HepG2 (cell line): ENCODE measurements around the gene UGT1A3. TPM values are rescaled to one million over a fixed set of nuclear protein-coding genes. Genes with fewer than 3 reads are reported as not detected.
A peak's percentile ranks its signal among the peaks of the same experiment; 100 is the strongest.

Source experiments
- ARNT ChIP-seq: fragments of 450-650 bp; IDR thresholded peaks from 2 replicates; pipeline ENCODE4 v1.6.1; 2017
- DMAP1 ChIP-seq: IDR thresholded peaks from 2 replicates; pipeline ENCODE4 v1.6.1; 2016
- HNF4A ChIP-seq: sonication (generic); formaldehyde crosslinking; IDR thresholded peaks from 2 replicates; pipeline ENCODE4 v1.4.0; 2020; ENCODE audit warnings: missing genetic modification reagents
- MBNL3 ChIP-seq: fragments of 250-450 bp; sonication (Bioruptor Pico); conservative IDR thresholded peaks from 2 replicates; pipeline ENCODE4 v1.8.0; 2022; ENCODE audit warnings: mild to moderate bottlenecking, inconsistent platforms
- NCOA1 ChIP-seq: sonication (generic); formaldehyde crosslinking; IDR thresholded peaks from 2 replicates; pipeline ENCODE4 v1.9.0; 2021; ENCODE audit warnings: missing genetic modification reagents
- NFYB ChIP-seq: sonication (generic); formaldehyde crosslinking; IDR thresholded peaks from 2 replicates; pipeline ENCODE4 v1.4.0; 2020; ENCODE audit warnings: missing genetic modification reagents
- NKX3-1 ChIP-seq: sonication (generic); formaldehyde crosslinking; IDR thresholded peaks from 2 replicates; pipeline ENCODE4 v1.5.0; 2020; ENCODE audit warnings: missing genetic modification reagents
- POGZ ChIP-seq: sonication (generic); formaldehyde crosslinking; IDR thresholded peaks from 2 replicates; pipeline ENCODE4 v1.4.0; 2020; ENCODE audit warnings: mild to moderate bottlenecking, missing genetic modification reagents
- PTBP1 ChIP-seq: fragments of 200-400 bp; formaldehyde crosslinking; IDR thresholded peaks from 2 replicates; pipeline ENCODE4 v1.6.1; 2018; ENCODE audit warnings: low read length, low read depth; ENCODE audit not compliant: poor library complexity, severe bottlenecking
- SETDB1 ChIP-seq: sonication (generic); formaldehyde crosslinking; IDR thresholded peaks from 2 replicates; pipeline ENCODE4 v1.5.1; 2020; ENCODE audit warnings: missing genetic modification reagents, mild to moderate bottlenecking, borderline replicate concordance
- SNRNP70 ChIP-seq: fragments of 200-400 bp; formaldehyde crosslinking; IDR thresholded peaks from 2 replicates; pipeline ENCODE4 v1.6.1; 2017; ENCODE audit warnings: mild to moderate bottlenecking, low read depth, low read length, moderate library complexity
- ZFP62 ChIP-seq: sonication (generic); formaldehyde crosslinking; IDR thresholded peaks from 2 replicates; pipeline ENCODE4 v1.4.0; 2020; ENCODE audit warnings: missing genetic modification reagents
- ZIK1 ChIP-seq: sonication (generic); formaldehyde crosslinking; IDR thresholded peaks from 2 replicates; pipeline ENCODE4 v1.5.0; 2020; ENCODE audit warnings: mild to moderate bottlenecking, low read depth, missing genetic modification reagents, borderline replicate concordance
- ZMYM4 ChIP-seq: sonication (generic); formaldehyde crosslinking; IDR thresholded peaks from 2 replicates; pipeline ENCODE4 v1.8.1; 2023; ENCODE audit warnings: mild to moderate bottlenecking, missing genetic modification reagents
- ZNF24 ChIP-seq: fragments of 450-650 bp; IDR thresholded peaks from 2 replicates; pipeline ENCODE4 v1.6.1; 2017; ENCODE audit warnings: antibody characterized with exemption, mild to moderate bottlenecking
- ZNF296 ChIP-seq: sonication (generic); formaldehyde crosslinking; conservative IDR thresholded peaks from 2 replicates; pipeline ENCODE4 v1.5.0; 2020; ENCODE audit warnings: mild to moderate bottlenecking, missing genetic modification reagents
- ZNF441 ChIP-seq: sonication (generic); formaldehyde crosslinking; IDR thresholded peaks from 2 replicates; pipeline ENCODE4 v1.7.0; 2021; ENCODE audit warnings: missing genetic modification reagents, borderline replicate concordance
- ZNF460 ChIP-seq: sonication (generic); formaldehyde crosslinking; IDR thresholded peaks from 2 replicates; pipeline ENCODE4 v1.5.1; 2020; ENCODE audit warnings: missing genetic modification reagents, mild to moderate bottlenecking, borderline replicate concordance
- ZNF766 ChIP-seq: sonication (generic); formaldehyde crosslinking; IDR thresholded peaks from 2 replicates; pipeline ENCODE4 v1.5.0; 2020; ENCODE audit warnings: missing genetic modification reagents, borderline replicate concordance
- ZNF776 ChIP-seq: sonication (generic); formaldehyde crosslinking; IDR thresholded peaks from 2 replicates; pipeline ENCODE4 v1.4.0; 2020; ENCODE audit warnings: mild to moderate bottlenecking, missing genetic modification reagents
- polyA plus RNA-seq, 8 experiments: library from polyadenylated mRNA; depleted of rRNA in 3 of 8; stranded (reverse) in 7 of 8; unstranded in 1 of 8; fragments of >200 nt; fragmentation: Illumina TruSeq in 4 of 8; extraction: Trizol in 4 of 8; gene quantifications; 2 replicates each; pipeline versions ENCODE4 v1.2.1 to v1.2.3, GENCODE V29; 2011 to 2016; ENCODE audit warnings: low read depth in 4 of 8, missing spikeins in 1 of 8, mixed read lengths in 1 of 8; ENCODE audit not compliant: insufficient read depth in 1 of 8
- total RNA-seq, 5 experiments: library from RNA; depleted of rRNA; stranded (reverse); fragments of >200 nt; fragmentation: Illumina TruSeq; extraction: Trizol; gene quantifications; 2 replicates each; pipeline ENCODE4 v1.2.3, GENCODE V29; 2016; ENCODE audit warnings: low read depth in 1 of 5
- TF ChIP-seq, protein P1 (sequence below): sonication (generic); formaldehyde crosslinking; IDR thresholded peaks from 2 replicates; pipeline ENCODE4 v1.4.0; 2020; ENCODE audit warnings: missing genetic modification reagents, mild to moderate bottlenecking, borderline replicate concordance
- TF ChIP-seq, protein P2 (sequence below): sonication (generic); formaldehyde crosslinking; IDR thresholded peaks from 2 replicates; pipeline ENCODE4 v1.8.0; 2022; ENCODE audit warnings: mild to moderate bottlenecking, missing genetic modification reagents

Gene UGT1A3
- total and polyA plus RNA-seq, 2 of the 13 experiments (the other 11 are each of a cell fraction or from before 2014, with no cell fraction given) = not detected

DNA sequence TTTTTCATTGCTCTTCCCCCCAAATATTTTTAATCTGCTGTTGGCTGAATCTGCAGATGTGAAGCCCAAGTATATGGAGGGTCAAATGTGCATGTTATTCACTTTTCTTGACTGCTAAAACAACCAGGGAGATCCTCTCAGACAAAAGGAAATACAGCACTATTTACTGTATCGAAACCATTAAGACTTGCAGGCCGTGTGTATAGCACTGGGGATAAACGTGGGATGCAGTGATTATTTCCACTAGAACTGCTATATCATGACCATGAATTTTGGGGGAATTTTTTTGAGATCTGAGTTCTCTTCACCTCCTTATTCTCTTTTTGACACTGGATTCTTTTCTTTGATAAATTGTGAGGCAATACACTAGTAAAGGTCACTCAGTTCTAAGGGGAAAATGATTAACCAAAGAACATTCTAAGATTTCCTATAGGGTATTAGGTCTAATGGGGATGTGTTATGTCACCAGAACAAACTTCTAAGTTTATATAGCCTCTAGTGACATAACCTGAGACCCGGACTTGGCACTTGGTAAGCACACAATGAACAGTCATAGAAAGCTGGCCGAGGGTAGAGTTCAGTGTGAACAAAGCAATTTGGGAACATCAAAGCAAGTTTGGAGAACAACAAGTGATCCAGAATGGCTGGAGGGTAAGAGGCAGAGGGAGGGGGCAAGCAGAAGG lies 16.4 kb downstream of the UGT1A3 start (continued):
- TF ChIP-seq, protein P1, sequence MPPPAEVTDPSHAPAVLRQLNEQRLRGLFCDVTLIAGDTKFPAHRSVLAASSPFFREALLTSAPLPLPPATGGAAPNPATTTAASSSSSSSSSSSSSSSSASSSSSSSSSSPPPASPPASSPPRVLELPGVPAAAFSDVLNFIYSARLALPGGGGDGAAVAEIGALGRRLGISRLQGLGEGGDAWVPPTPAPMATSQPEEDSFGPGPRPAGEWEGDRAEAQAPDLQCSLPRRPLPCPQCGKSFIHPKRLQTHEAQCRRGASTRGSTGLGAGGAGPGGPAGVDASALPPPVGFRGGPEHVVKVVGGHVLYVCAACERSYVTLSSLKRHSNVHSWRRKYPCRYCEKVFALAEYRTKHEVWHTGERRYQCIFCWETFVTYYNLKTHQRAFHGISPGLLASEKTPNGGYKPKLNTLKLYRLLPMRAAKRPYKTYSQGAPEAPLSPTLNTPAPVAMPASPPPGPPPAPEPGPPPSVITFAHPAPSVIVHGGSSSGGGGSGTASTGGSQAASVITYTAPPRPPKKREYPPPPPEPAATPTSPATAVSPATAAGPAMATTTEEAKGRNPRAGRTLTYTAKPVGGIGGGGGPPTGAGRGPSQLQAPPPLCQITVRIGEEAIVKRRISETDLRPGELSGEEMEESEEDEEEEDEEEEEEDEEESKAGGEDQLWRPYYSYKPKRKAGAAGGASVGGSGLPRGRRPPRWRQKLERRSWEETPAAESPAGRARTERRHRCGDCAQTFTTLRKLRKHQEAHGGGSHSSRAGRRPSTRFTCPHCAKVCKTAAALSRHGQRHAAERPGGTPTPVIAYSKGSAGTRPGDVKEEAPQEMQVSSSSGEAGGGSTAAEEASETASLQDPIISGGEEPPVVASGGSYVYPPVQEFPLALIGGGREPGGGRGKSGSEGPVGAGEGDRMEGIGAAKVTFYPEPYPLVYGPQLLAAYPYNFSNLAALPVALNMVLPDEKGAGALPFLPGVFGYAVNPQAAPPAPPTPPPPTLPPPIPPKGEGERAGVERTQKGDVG = no peak
- TF ChIP-seq, protein P2, sequence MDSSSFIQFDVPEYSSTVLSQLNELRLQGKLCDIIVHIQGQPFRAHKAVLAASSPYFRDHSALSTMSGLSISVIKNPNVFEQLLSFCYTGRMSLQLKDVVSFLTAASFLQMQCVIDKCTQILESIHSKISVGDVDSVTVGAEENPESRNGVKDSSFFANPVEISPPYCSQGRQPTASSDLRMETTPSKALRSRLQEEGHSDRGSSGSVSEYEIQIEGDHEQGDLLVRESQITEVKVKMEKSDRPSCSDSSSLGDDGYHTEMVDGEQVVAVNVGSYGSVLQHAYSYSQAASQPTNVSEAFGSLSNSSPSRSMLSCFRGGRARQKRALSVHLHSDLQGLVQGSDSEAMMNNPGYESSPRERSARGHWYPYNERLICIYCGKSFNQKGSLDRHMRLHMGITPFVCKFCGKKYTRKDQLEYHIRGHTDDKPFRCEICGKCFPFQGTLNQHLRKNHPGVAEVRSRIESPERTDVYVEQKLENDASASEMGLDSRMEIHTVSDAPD (CRISPR knock-in tag) = 0 out of 2 replicates have a peak, but pooled peaks have one; percentile 38
- TF ChIP-seq ZNF776 (CRISPR knock-in tag) (no peak), ZNF24 (peak; percentile 51; the same call in 1 of the 2 replicates), NFYB (peak; percentile 46; the same call in 1 of the 2 replicates), ZNF766 (CRISPR knock-in tag) (no peak), HNF4A (CRISPR knock-in tag) (peak; percentile 97), ZMYM4 (CRISPR knock-in tag) (peak; percentile 79), DMAP1 (CRISPR knock-in tag) (0 out of 2 replicates have a peak, but pooled peaks have one; percentile 49), SNRNP70 (no peak), MBNL3 (CRISPR knock-in tag) (no peak), ARNT (0 out of 2 replicates have a peak, but pooled peaks have one; percentile 2), ZNF460 (peak; percentile 31; the same call in 1 of the 2 replicates), POGZ (CRISPR knock-in tag) (peak; percentile 77), ZNF441 (CRISPR knock-in tag) (peak; percentile 83; the same call in 1 of the 2 replicates), PTBP1 (no peak), NKX3-1 (peak; percentile 90), SETDB1 (CRISPR knock-in tag) (no peak), NCOA1 (CRISPR knock-in tag) (peak; percentile 80; the same call in 1 of the 2 replicates), ZIK1 (CRISPR knock-in tag) (no peak), ZFP62 (CRISPR knock-in tag) (no peak), ZNF296 (no peak)
